A673 (cell line): Measurements from ENCODE around the gene CCNL1. TPM values are rescaled to one million over a fixed set of nuclear protein-coding genes. Genes with fewer than 3 reads are reported as not detected.

Experiments
- BruUV-seq: library from RNA; stranded (reverse); fragments of 400-500 nt; replicated peaks from 2 replicates; lab custom pipeline; 2021; lab: Mats Ljungman, UMichigan
- CTCF ChIA-PET: fragments of 300-600 bp; sonication (Branson Sonifier 250); formaldehyde crosslinking; loops from one replicate; lab custom pipeline; 2022; ENCODE audit warnings: antibody characterized with exemption; lab: Charles Lee
- POLR2A ChIA-PET: fragments of 300-600 bp; sonication (Branson Sonifier 250); formaldehyde crosslinking; loops from one replicate; lab custom pipeline; 2022; ENCODE audit warnings: antibody characterized with exemption; ENCODE audit not compliant: low non-redundant PET; lab: Charles Lee
- DNase-seq: peaks from one replicate; pipeline ENCODE4 v3.0.0-alpha.2; 2015; ENCODE audit warnings: low spot score
- H3K27ac ChIP-seq: fragments of 200-600 bp; sonication (generic); 2 replicates; pipeline ENCODE4 v1.5.1; 2016; ENCODE audit warnings: mixed run types, low read depth, mild to moderate bottlenecking, mixed read lengths, antibody characterized with exemption, low read length; ENCODE audit not compliant: poor library complexity, severe bottlenecking
- H3K27me3 ChIP-seq: fragments of 200-600 bp; sonication (generic); replicated peaks from 2 replicates; pipeline ENCODE4 v1.6.1; 2017; ENCODE audit warnings: mixed run types, low read depth, mild to moderate bottlenecking, mixed read lengths, antibody characterized with exemption, low read length; ENCODE audit not compliant: insufficient read depth, poor library complexity
- H3K36me3 ChIP-seq: fragments of 200-600 bp; sonication (generic); 2 replicates; pipeline ENCODE4 v1.6.1; 2016; ENCODE audit warnings: mixed run types, mild to moderate bottlenecking, mixed read lengths, antibody characterized with exemption, low read length; ENCODE audit not compliant: insufficient read depth, poor library complexity, severe bottlenecking
- H3K4me1 ChIP-seq: fragments of 200-600 bp; sonication (generic); 2 replicates; pipeline ENCODE4 v1.6.1; 2017; ENCODE audit warnings: mixed run types, mild to moderate bottlenecking, mixed read lengths, antibody characterized with exemption, low read length; ENCODE audit not compliant: insufficient read depth, poor library complexity, severe bottlenecking
- H3K4me3 ChIP-seq: fragments of 200-600 bp; sonication (generic); 2 replicates; pipeline ENCODE4 v1.5.1; 2016; ENCODE audit warnings: low read depth, mixed run types, mild to moderate bottlenecking, mixed read lengths, low read length; ENCODE audit not compliant: poor library complexity, severe bottlenecking
- H3K9me3 ChIP-seq: fragments of 200-600 bp; sonication (generic); 2 replicates; pipeline ENCODE4 v1.6.1; 2016; ENCODE audit warnings: mixed run types, low read depth, mild to moderate bottlenecking, mixed read lengths, antibody characterized with exemption, low read length; ENCODE audit not compliant: poor library complexity, severe bottlenecking
- EZH2 ChIP-seq: fragments of 200-600 bp; sonication (generic); IDR thresholded peaks from 2 replicates; pipeline ENCODE4 v1.6.1; 2017; ENCODE audit warnings: borderline replicate concordance, low read depth, mild to moderate bottlenecking, mixed read lengths, antibody characterized with exemption, low read length; ENCODE audit not compliant: poor library complexity, severe bottlenecking
- intact Hi-C: fragments of 100-400 bp; cut with micrococcal nuclease; formaldehyde crosslinking; loops from one replicate; pipeline ENCODE4 v1.10.0; 2022; ENCODE audit not compliant: unreplicated experiment
- total RNA-seq: library from RNA; stranded (reverse); gene quantifications from 2 replicates; pipeline ENCODE4 v1.2.3, GENCODE V29; 2021
- TF ChIP-seq, protein P1 (sequence below): fragments of 300-800, 200-600 bp; sonication (generic); conservative IDR thresholded peaks from 2 replicates; pipeline ENCODE4 v1.5.1; 2017; ENCODE audit warnings: low read depth, mild to moderate bottlenecking, antibody characterized with exemption, low read length, moderate library complexity, mixed read lengths

Gene CCNL1
- total RNA-seq, 1 experiment from 2014 or later: 101 TPM

DNA sequence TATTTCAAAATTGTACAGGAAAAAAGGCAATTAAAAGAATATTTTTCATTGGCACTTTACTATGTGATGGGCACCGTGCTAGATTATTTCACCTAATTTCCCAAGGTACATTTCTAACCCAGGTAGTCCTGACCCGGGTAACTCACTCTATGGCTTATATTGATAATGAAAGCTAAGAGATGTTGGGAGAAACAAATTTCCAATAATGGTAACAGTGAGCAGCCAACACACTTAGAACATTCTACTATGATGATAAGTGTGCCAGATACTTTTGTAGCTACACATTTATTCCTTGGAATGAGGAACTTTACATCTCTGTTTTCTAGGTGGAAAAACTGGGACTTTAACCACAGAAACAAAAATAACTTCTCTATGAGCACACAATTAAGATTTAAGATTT is 7.5 kb downstream of the CCNL1 start:
- intact Hi-C loops: no loop called here
- peaks cover 35% of the 10 kb centered on the region for H3K4me1 ChIP-seq
- ChIA-PET POLR2A (no interaction called here), CTCF (no interaction called here)
- H3K36me3 ChIP-seq: peaks cover 100% of the 10 kb centered on the region
- no TSS peak for BruUV-seq
- H3K4me3 ChIP-seq: no peak overlapping the region
- H3K27ac ChIP-seq: no peak overlapping the region
- no peaks in the 10 kb centered on the region for H3K9me3 ChIP-seq
- no peaks in the 10 kb centered on the region for H3K27me3 ChIP-seq
- DNase-seq: no peak
- no peak for TF ChIP-seq EZH2
- TF ChIP-seq, protein P1, sequence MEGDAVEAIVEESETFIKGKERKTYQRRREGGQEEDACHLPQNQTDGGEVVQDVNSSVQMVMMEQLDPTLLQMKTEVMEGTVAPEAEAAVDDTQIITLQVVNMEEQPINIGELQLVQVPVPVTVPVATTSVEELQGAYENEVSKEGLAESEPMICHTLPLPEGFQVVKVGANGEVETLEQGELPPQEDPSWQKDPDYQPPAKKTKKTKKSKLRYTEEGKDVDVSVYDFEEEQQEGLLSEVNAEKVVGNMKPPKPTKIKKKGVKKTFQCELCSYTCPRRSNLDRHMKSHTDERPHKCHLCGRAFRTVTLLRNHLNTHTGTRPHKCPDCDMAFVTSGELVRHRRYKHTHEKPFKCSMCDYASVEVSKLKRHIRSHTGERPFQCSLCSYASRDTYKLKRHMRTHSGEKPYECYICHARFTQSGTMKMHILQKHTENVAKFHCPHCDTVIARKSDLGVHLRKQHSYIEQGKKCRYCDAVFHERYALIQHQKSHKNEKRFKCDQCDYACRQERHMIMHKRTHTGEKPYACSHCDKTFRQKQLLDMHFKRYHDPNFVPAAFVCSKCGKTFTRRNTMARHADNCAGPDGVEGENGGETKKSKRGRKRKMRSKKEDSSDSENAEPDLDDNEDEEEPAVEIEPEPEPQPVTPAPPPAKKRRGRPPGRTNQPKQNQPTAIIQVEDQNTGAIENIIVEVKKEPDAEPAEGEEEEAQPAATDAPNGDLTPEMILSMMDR: no peak

DNA sequence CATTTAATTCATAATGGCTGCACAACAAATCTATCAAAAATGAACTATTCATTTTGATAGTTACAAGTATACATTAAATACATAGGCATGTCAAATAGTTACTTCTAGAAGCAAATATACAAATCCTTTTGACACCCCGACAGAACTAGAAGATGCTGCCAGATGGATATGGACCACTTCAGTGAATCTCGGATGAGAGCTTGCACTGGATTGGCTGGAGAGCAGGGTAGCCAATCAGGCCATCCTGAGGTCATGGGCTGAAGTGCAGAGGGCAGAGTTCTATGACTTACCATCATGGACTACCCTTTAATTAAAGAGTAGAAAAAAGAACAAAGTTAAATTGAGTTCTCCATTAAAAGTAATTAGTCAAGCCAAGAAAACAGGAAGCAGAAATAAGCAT is 8.3 kb downstream of the CCNL1 start:
- POLR2A ChIA-PET: no interaction called here
- Histone ChIP-seq H3K9me3 (no peaks in the 10 kb centered on the region), H3K36me3 (peaks cover 100% of the 10 kb centered on the region), H3K27ac (no peak overlapping the region), H3K4me3 (no peak overlapping the region), H3K4me1 (peaks cover 27% of the 10 kb centered on the region), H3K27me3 (no peaks in the 10 kb centered on the region)
- no peak for TF ChIP-seq EZH2
- TF ChIP-seq, protein P1: no peak
- intact Hi-C loops: no loop called here
- CTCF ChIA-PET: no interaction called here
- DNase-seq: no peak
- no TSS peak for BruUV-seq

DNA sequence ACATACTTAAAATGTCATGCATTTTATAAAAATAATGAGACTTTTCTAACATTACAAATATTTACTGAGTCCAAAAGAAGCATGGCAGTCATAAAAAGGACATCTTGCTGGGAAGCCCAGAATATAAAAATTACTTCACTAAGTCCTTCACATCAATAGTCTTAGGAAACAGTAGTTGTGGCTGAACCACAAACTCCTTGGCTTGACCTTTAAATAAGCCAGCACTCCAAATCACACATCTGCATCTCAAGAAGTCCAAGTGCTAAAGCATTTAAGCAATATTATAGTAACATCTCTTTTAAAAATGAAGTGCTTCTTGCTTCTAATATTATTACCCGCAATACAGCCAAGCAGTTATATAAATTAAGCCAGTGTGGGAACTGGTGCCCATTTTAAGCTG is 8.8 kb downstream of the CCNL1 start:
- no peaks in the 10 kb centered on the region for H3K9me3 ChIP-seq
- H3K36me3 ChIP-seq: peaks cover 100% of the 10 kb centered on the region
- TF ChIP-seq EZH2: no peak
- TF ChIP-seq, protein P1: no peak
- no peak for DNase-seq
- intact Hi-C loops: no loop called here
- no peak overlapping the region for H3K4me3 ChIP-seq
- ChIA-PET POLR2A (no interaction called here), CTCF (no interaction called here)
- H3K27ac ChIP-seq: no peak overlapping the region
- H3K4me1 ChIP-seq: peaks cover 22% of the 10 kb centered on the region
- H3K27me3 ChIP-seq: no peaks in the 10 kb centered on the region
- no TSS peak for BruUV-seq
